ENCODE data around the gene INSC.

Gene INSC

GRCh38 chr11:15153231-15153630 is 38.5 kb downstream of the INSC start:
- no peak for DNase-seq

GRCh38 chr11:15157181-15157580 is 42.5 kb downstream of the INSC start:
- no peak for DNase-seq

GRCh38 chr11:15157606-15158137 is 42.9 kb downstream of the INSC start:
- DNase-seq, result no peak

- DNase-seq, result no peak
Observed at GRCh38 chr11:15158351-15159015, 43.8 kb downstream of the INSC start.

- DNase-seq, result no peak
Observed at GRCh38 chr11:15159085-15159484, 44.4 kb downstream of the INSC start.

GRCh38 chr11:15161790-15162189 is 47.1 kb downstream of the INSC start:
- DNase-seq, result no peak

- no peak for DNase-seq
Observed at GRCh38 chr11:15163136-15163535, 48.4 kb downstream of the INSC start.

- DNase-seq, result no peak
Observed at GRCh38 chr11:15166204-15166603, 51.5 kb downstream of the INSC start.

- no peak for DNase-seq
Observed at GRCh38 chr11:15169815-15170551, 55.3 kb downstream of the INSC start.

GRCh38 chr11:15170698-15171097 is 56.0 kb downstream of the INSC start:
- no peak for DNase-seq

GRCh38 chr11:15171956-15172355 is 57.2 kb downstream of the INSC start:
- DNase-seq, result no peak

GRCh38 chr11:15175831-15176230 is 61.1 kb downstream of the INSC start:
- DNase-seq, result no peak

- no peak for DNase-seq
Observed at GRCh38 chr11:15176646-15177163, 62.0 kb downstream of the INSC start.

- DNase-seq, result no peak
Observed at GRCh38 chr11:15177491-15177890, 62.8 kb downstream of the INSC start.

- no peak for DNase-seq
Observed at GRCh38 chr11:15178214-15178613, 63.5 kb downstream of the INSC start.

- DNase-seq, result no peak
Observed at GRCh38 chr11:15179167-15179566, 64.4 kb downstream of the INSC start.

GRCh38 chr11:15180212-15180792 is 65.6 kb downstream of the INSC start:
- no peak for DNase-seq

GRCh38 chr11:15182372-15182771 is 67.6 kb downstream of the INSC start:
- DNase-seq, result no peak

GRCh38 chr11:15185021-15185420 is 70.3 kb downstream of the INSC start:
- no peak for DNase-seq

- DNase-seq, result no peak
Observed at GRCh38 chr11:15186146-15186545, 71.4 kb downstream of the INSC start.

GRCh38 chr11:15189189-15189588 is 74.5 kb downstream of the INSC start:
- no peak for DNase-seq

- DNase-seq, result no peak
Observed at GRCh38 chr11:15189641-15190365, 75.1 kb downstream of the INSC start.

GRCh38 chr11:15190611-15191010 is 75.9 kb downstream of the INSC start:
- DNase-seq, result no peak
